Measurements from ENCODE around the gene GPR139.

GRCh38 chr16:20002936-20003335 is 70.8 kb downstream of the GPR139 start:
- TF ChIP-seq CTCF (IDR thresholded peaks at IDR 0.05; ENCODE audit: insufficient read depth, low read length): no peak
- no peak for TF ChIP-seq REST (IDR thresholded peaks at IDR 0.05; ENCODE audit: insufficient replicate concordance, low read depth)
